H9 (cell line): ENCODE results near the gene NUMA1. TPM values are rescaled to one million over a fixed set of nuclear protein-coding genes. Genes with fewer than 3 reads are reported as not detected.
A peak's percentile ranks its signal among the peaks of the same experiment; 100 is the strongest.

Experiments used
- DNase-seq: peaks from one replicate; pipeline ENCODE4 v3.0.0-alpha.2; 2017
- H2AFZ ChIP-seq: one replicate; pipeline ENCODE4 v1.6.1; 2013; ENCODE audit warnings: mild to moderate bottlenecking, low read length, control low read depth, moderate library complexity
- H2AK5ac ChIP-seq: 2 replicates; pipeline ENCODE4 v1.6.1; 2013; ENCODE audit warnings: low read length, control low read depth, mixed read lengths; ENCODE audit not compliant: insufficient read length
- H2BK120ac ChIP-seq: one replicate; pipeline ENCODE4 v1.6.1; 2013; ENCODE audit warnings: low read depth, mild to moderate bottlenecking, low read length, control low read depth, inconsistent platforms; ENCODE audit not compliant: poor library complexity, severe bottlenecking
- H2BK12ac ChIP-seq: 2 replicates; pipeline ENCODE4 v1.6.1; 2013; ENCODE audit warnings: low read length, control low read depth, mixed read lengths, low read depth; ENCODE audit not compliant: insufficient read length
- H2BK15ac ChIP-seq: 2 replicates; pipeline ENCODE4 v1.6.1; 2013; ENCODE audit warnings: low read depth, low read length, control low read depth
- H2BK20ac ChIP-seq: one replicate; pipeline ENCODE4 v1.6.1; 2013; ENCODE audit warnings: low read depth, mild to moderate bottlenecking, low read length, control low read depth, inconsistent platforms; ENCODE audit not compliant: poor library complexity, severe bottlenecking
- H2BK5ac ChIP-seq: 2 replicates; pipeline ENCODE4 v1.6.1; 2013; ENCODE audit warnings: low read length, control low read depth, mixed read lengths; ENCODE audit not compliant: insufficient read length
- H3K14ac ChIP-seq: 2 replicates; pipeline ENCODE4 v1.6.1; 2013; ENCODE audit warnings: low read length, control low read depth; ENCODE audit not compliant: insufficient read depth
- H3K18ac ChIP-seq: 2 replicates; pipeline ENCODE4 v1.6.1; 2013; ENCODE audit warnings: low read depth, mild to moderate bottlenecking, mixed read lengths, low read length, control low read depth; ENCODE audit not compliant: insufficient read length
- H3K23ac ChIP-seq: 2 replicates; pipeline ENCODE4 v1.6.1; 2013; ENCODE audit warnings: low read length, control low read depth, mixed read lengths, low read depth; ENCODE audit not compliant: insufficient read length
- H3K23me2 ChIP-seq: 2 replicates; pipeline ENCODE4 v1.6.1; 2013; ENCODE audit warnings: low read depth, mild to moderate bottlenecking, mixed read lengths, low read length, control low read depth; ENCODE audit not compliant: insufficient read length, poor library complexity, severe bottlenecking
- H3K27ac ChIP-seq: 2 replicates; pipeline ENCODE4 v1.5.1; 2013; ENCODE audit warnings: low read length, control low read depth, mixed read lengths, low read depth; ENCODE audit not compliant: insufficient read length
- H3K27me3 ChIP-seq: 2 replicates; pipeline ENCODE4 v1.6.1; 2013; ENCODE audit warnings: low read length, control low read depth, inconsistent platforms; ENCODE audit not compliant: insufficient read depth
- H3K4ac ChIP-seq: 2 replicates; pipeline ENCODE4 v1.6.1; 2013; ENCODE audit warnings: low read depth, mild to moderate bottlenecking, control low read depth, inconsistent platforms, low read length, moderate library complexity
- H3K4me1 ChIP-seq: 2 replicates; pipeline ENCODE4 v1.6.1; 2013; ENCODE audit warnings: low read length, control low read depth, inconsistent platforms; ENCODE audit not compliant: insufficient read depth
- H3K4me2 ChIP-seq: 2 replicates; pipeline ENCODE4 v1.6.1; 2013; ENCODE audit warnings: low read length, control low read depth, mixed read lengths; ENCODE audit not compliant: insufficient read length, insufficient read depth
- H3K56ac ChIP-seq: 2 replicates; pipeline ENCODE4 v1.6.1; 2013; ENCODE audit warnings: low read depth, mild to moderate bottlenecking, mixed read lengths, low read length, control low read depth; ENCODE audit not compliant: insufficient read length
- H3K79me1 ChIP-seq: 2 replicates; pipeline ENCODE4 v1.6.1; 2013; ENCODE audit warnings: low read depth, mild to moderate bottlenecking, moderate library complexity, low read length, control low read depth, inconsistent platforms; ENCODE audit not compliant: insufficient read depth, poor library complexity, severe bottlenecking
- H3K79me2 ChIP-seq: 2 replicates; pipeline ENCODE4 v1.6.1; 2013; ENCODE audit warnings: low read length, control low read depth, inconsistent platforms; ENCODE audit not compliant: insufficient read depth
- H3K9ac ChIP-seq: 2 replicates; pipeline ENCODE4 v1.6.1; 2013; ENCODE audit warnings: low read length, control low read depth, mixed read lengths; ENCODE audit not compliant: insufficient read length; ENCODE audit errors: extremely low read depth
- H3K9me3 ChIP-seq: one replicate; pipeline ENCODE4 v1.6.1; 2013; ENCODE audit warnings: low read depth, low read length, inconsistent platforms; ENCODE audit not compliant: control insufficient read depth
- H3T11ph ChIP-seq: one replicate; pipeline ENCODE4 v1.6.1; 2013; ENCODE audit warnings: mild to moderate bottlenecking, low read length, control low read depth, inconsistent platforms
- H4K20me1 ChIP-seq: one replicate; pipeline ENCODE4 v1.6.1; 2013; ENCODE audit not compliant: control insufficient read depth, insufficient read length, insufficient read depth
- H4K5ac ChIP-seq: 2 replicates; pipeline ENCODE4 v1.6.1; 2013; ENCODE audit warnings: low read depth, mild to moderate bottlenecking, mixed read lengths, low read length, control low read depth; ENCODE audit not compliant: insufficient read length
- H4K8ac ChIP-seq: replicated peaks from 2 replicates; pipeline ENCODE4 v1.6.1; 2013; ENCODE audit warnings: low read length, control low read depth, mixed read lengths, low read depth; ENCODE audit not compliant: insufficient read length
- H4K91ac ChIP-seq: 2 replicates; pipeline ENCODE4 v1.6.1; 2013; ENCODE audit warnings: low read depth, mild to moderate bottlenecking, moderate library complexity, mixed read lengths, low read length, control low read depth; ENCODE audit not compliant: insufficient read length
- H3K27ac Mint-ChIP-seq, 3 experiments: 2 replicates in 2 of 3; 3 replicates in 1 of 3; pipeline ENCODE4 v1.8.0; 2020 to 2021; ENCODE audit warnings: mixed read lengths in 3 of 3, mild to moderate bottlenecking in 1 of 3, moderate library complexity in 1 of 3
- H3K27me3 Mint-ChIP-seq: 2 replicates; pipeline ENCODE4 v1.8.0; 2021; ENCODE audit warnings: low read depth, mild to moderate bottlenecking, moderate library complexity, mixed read lengths
- H3K36me3 Mint-ChIP-seq, 3 experiments: 2 replicates in 2 of 3; 3 replicates in 1 of 3; pipeline ENCODE4 v1.8.0; 2020 to 2021; ENCODE audit warnings: low read depth in 3 of 3, mixed read lengths in 3 of 3; ENCODE audit not compliant: insufficient read depth in 1 of 3
- H3K4me1 Mint-ChIP-seq, 2 experiments: 2 replicates each; pipeline ENCODE4 v1.8.0; 2020; ENCODE audit warnings: mixed read lengths in 2 of 2
- H3K4me3 Mint-ChIP-seq, 2 experiments: 2 replicates in 1 of 2; 3 replicates in 1 of 2; pipeline ENCODE4 v1.8.0; 2020 to 2021; ENCODE audit warnings: mild to moderate bottlenecking in 2 of 2, mixed read lengths in 2 of 2, moderate library complexity in 1 of 2
- H3K9me3 Mint-ChIP-seq, 2 experiments: 2 replicates in 1 of 2; 3 replicates in 1 of 2; pipeline ENCODE4 v1.8.0; 2020; ENCODE audit warnings: mild to moderate bottlenecking in 2 of 2, mixed read lengths in 2 of 2, moderate library complexity in 1 of 2
- CTCF ChIP-seq: fragments of 200-600 bp; sonication (generic); conservative IDR thresholded peaks from 3 replicates; pipeline ENCODE4 v1.8.0; 2021; ENCODE audit warnings: antibody characterized with exemption, mild to moderate bottlenecking
- WGBS: extraction: QIAGEN DNeasy Blood & Tissue Kit; methylation state at CpG from one replicate; pipeline ENCODE4 v1.1.7; 2013; ENCODE audit warnings: missing lambda C conversion rate, low lambda C conversion rate, mixed read lengths; ENCODE audit not compliant: insufficient read length; ENCODE audit errors: extremely low coverage; 5-methylcytosine and 5-hydroxymethylcytosine counted together
- total RNA-seq: library from RNA; stranded (reverse); gene quantifications from 2 replicates; pipeline ENCODE4 v1.2.1, GENCODE V29; 2021

NUMA1 gene
- total RNA-seq, 1 experiment from 2014 or later, result 136 TPM

- Histone ChIP-seq H2AK5ac (no peak overlapping the region), H2BK15ac (no peak overlapping the region), H3K9ac (no peak overlapping the region), H3K18ac (no peak overlapping the region), H3K23me2 (no peaks in the 10 kb centered on the region), H3K4me2 (no peak overlapping the region), H3K56ac (no peak overlapping the region), H3K9me3 (no peaks in the 10 kb centered on the region), H4K5ac (no peak overlapping the region), H3K27me3 (no peaks in the 10 kb centered on the region), H4K20me1 (no peaks in the 10 kb centered on the region), H3K79me2 (no peaks in the 10 kb centered on the region), H2BK12ac (no peak overlapping the region), H3T11ph (no peak overlapping the region), H3K4me1 (no peaks in the 10 kb centered on the region), H3K14ac (no peak overlapping the region), H3K23ac (no peak overlapping the region), H3K79me1 (no peaks in the 10 kb centered on the region), H3K27ac (no peak overlapping the region), H2BK5ac (no peak overlapping the region), H4K8ac (no peak overlapping the region), H3K4ac (no peak overlapping the region), H2AFZ (no peak overlapping the region), H4K91ac (no peak overlapping the region), H2BK20ac (no peak overlapping the region), H2BK120ac (no peak overlapping the region)
- Mint-ChIP-seq H3K27ac (peak overlapping the region in 2 of 3 experiments; percentile 40 to 70; a peak in 1 of 7 replicates), H3K4me1 (peaks cover 2% of the 10 kb centered on the region in 2 experiments; a peak in 2 of 4 replicates), H3K4me3 (no peak overlapping the region), H3K27me3 (no peaks in the 10 kb centered on the region), H3K36me3 (peaks cover 10 to 28% (median 23%) of the 10 kb centered on the region in 3 experiments), H3K9me3 (no peaks in the 10 kb centered on the region)
- no CpG with 5 or more reads among the region's 7 CpGs for WGBS
- TF ChIP-seq CTCF, result peak; percentile 75
- no peak for DNase-seq
These were observed 102.5 kb downstream of the NUMA1 start for GRCh38 chr11:71977743-71978418.
